GM12878 (cell line): ENCODE measurements around the gene KRTCAP3. TPM values are rescaled to one million over a fixed set of nuclear protein-coding genes. Genes with fewer than 3 reads are reported as not detected.
A peak's percentile ranks its signal among the peaks of the same experiment; 100 is the strongest.

Experiments
- ATAC-seq: fragments of 200-7000 bp; cut with Tn5 transposase; 3 replicates; pipeline ENCODE4 v1.9.1; 2020; ENCODE audit warnings: mild to moderate bottlenecking, moderate library complexity
- BruUV-seq: library from RNA; stranded (reverse); fragments of 400-500 nt; replicated peaks from 2 replicates; lab custom pipeline; 2021; lab: Mats Ljungman, UMichigan
- CTCF ChIA-PET: fragments of 300-600 bp; sonication (Branson Sonifier 250); formaldehyde crosslinking; extraction: SDS; loops from one replicate; lab custom pipeline; 2021; ENCODE audit warnings: inconsistent platforms; lab: Yijun Ruan, JAX
- POLR2A ChIA-PET: fragments of 350-600 bp; formaldehyde crosslinking; extraction: SDS; loops from one replicate; lab custom pipeline; 2021; ENCODE audit warnings: inconsistent platforms; lab: Charles Lee
- RAD21 ChIA-PET: fragments of 300-600 bp; sonication (Branson Sonifier 250); formaldehyde crosslinking; loops from one replicate; lab custom pipeline; 2023; ENCODE audit warnings: antibody characterized with exemption; ENCODE audit not compliant: unreplicated experiment; lab: Charles Lee
- SMC1A ChIA-PET: fragments of 300-600 bp; sonication (Branson Sonifier 250); formaldehyde crosslinking; loops from one replicate; lab custom pipeline; 2023; ENCODE audit not compliant: unreplicated experiment, uncharacterized antibody; lab: Charles Lee
- DNase-seq: peaks from one replicate; pipeline ENCODE4 v3.0.0-alpha.2; 2011; ENCODE audit warnings: low read depth, low spot score
- FAIRE-seq: peaks from 3 replicates; lab custom pipeline; 2011; peaks lifted over from hg19 to GRCh38; lab: Jason Lieb, UNC
- H2AFZ ChIP-seq: 2 replicates; pipeline ENCODE4 v1.6.0; 2011; ENCODE audit warnings: low read depth, low read length, control low read depth; ENCODE audit not compliant: control insufficient read depth
- H3K27ac ChIP-seq: 2 replicates; pipeline ENCODE4 v1.5.1; 2011; ENCODE audit warnings: control low read depth; ENCODE audit not compliant: control insufficient read depth, insufficient read depth
- H3K27me3 ChIP-seq, 2 experiments: replicated peaks in 1 of 2; 2 replicates each; pipeline versions ENCODE4 v1.6.0 to v1.6.1; 2011; ENCODE audit warnings: low read length in 1 of 2; ENCODE audit not compliant: control insufficient read depth in 2 of 2, insufficient read depth in 2 of 2
- H3K36me3 ChIP-seq, 2 experiments: 2 replicates each; pipeline ENCODE4 v1.5.1; 2011; ENCODE audit warnings: low read length in 1 of 2; ENCODE audit not compliant: control insufficient read depth in 2 of 2, insufficient read depth in 2 of 2
- H3K4me1 ChIP-seq: 2 replicates; pipeline ENCODE4 v1.6.1; 2011; ENCODE audit warnings: mild to moderate bottlenecking, low read length, moderate library complexity, mixed read lengths; ENCODE audit not compliant: control insufficient read depth, insufficient read depth
- H3K4me2 ChIP-seq: 2 replicates; pipeline ENCODE4 v1.6.0; 2011; ENCODE audit warnings: control low read depth; ENCODE audit not compliant: control insufficient read depth, insufficient read depth
- H3K4me3 ChIP-seq: fragments of 200-600 bp; sonication (generic); 2 replicates; pipeline ENCODE4 v1.5.1; 2016
- H3K79me2 ChIP-seq: 2 replicates; pipeline ENCODE4 v1.6.0; 2011; ENCODE audit warnings: low read length; ENCODE audit not compliant: control insufficient read depth, insufficient read depth
- H3K9ac ChIP-seq: 2 replicates; pipeline ENCODE4 v1.8.0; 2011; ENCODE audit warnings: low read length, control low read depth, mixed read lengths; ENCODE audit not compliant: control insufficient read depth, insufficient read depth
- H3K9me3 ChIP-seq: replicated peaks from 3 replicates; pipeline ENCODE4 v1.5.1; 2011; ENCODE audit warnings: mild to moderate bottlenecking, low read length; ENCODE audit not compliant: control insufficient read depth, insufficient read depth
- H4K20me1 ChIP-seq: 2 replicates; pipeline ENCODE4 v1.6.0; 2011; ENCODE audit not compliant: control insufficient read depth, insufficient read depth
- CEBPB ChIP-seq, 2 experiments: fragments of 150-350 bp in 1 of 2; IDR thresholded peaks; 2 replicates each; pipeline ENCODE4 v1.6.1; 2012 to 2014; ENCODE audit warnings: low read depth in 2 of 2, low read length in 2 of 2, borderline replicate concordance in 1 of 2, inconsistent platforms in 1 of 2
- FOXM1 ChIP-seq: IDR thresholded peaks from 2 replicates; pipeline ENCODE4 v1.6.1; 2012; ENCODE audit warnings: low read depth, mild to moderate bottlenecking, inconsistent platforms, low read length, moderate library complexity
- MTA2 ChIP-seq: fragments of 450-650 bp; IDR thresholded peaks from 2 replicates; pipeline ENCODE4 v1.6.1; 2016; ENCODE audit warnings: low read depth, mild to moderate bottlenecking, moderate library complexity
- NFYB ChIP-seq: IDR thresholded peaks from 2 replicates; pipeline ENCODE4 v1.6.1; 2011; ENCODE audit warnings: low read depth, mild to moderate bottlenecking, low read length, improper control_type of control experiment, moderate library complexity; ENCODE audit not compliant: insufficient read depth
- PRDM15 ChIP-seq: fragments of 450-650 bp; formaldehyde crosslinking; IDR thresholded peaks from 2 replicates; pipeline ENCODE4 v1.4.0; 2020; ENCODE audit warnings: mild to moderate bottlenecking, moderate library complexity
- SKIL ChIP-seq: fragments of 450-650 bp; IDR thresholded peaks from 2 replicates; pipeline ENCODE4 v1.6.1; 2017; ENCODE audit warnings: mild to moderate bottlenecking, low read depth, inconsistent platforms; ENCODE audit not compliant: poor library complexity, severe bottlenecking
- STAT1 ChIP-seq: fragments of 450-650 bp; conservative IDR thresholded peaks from 2 replicates; pipeline ENCODE4 v1.6.1; 2014; ENCODE audit warnings: antibody characterized with exemption, mild to moderate bottlenecking
- SUZ12 ChIP-seq: fragments of 200-600 bp; sonication (generic); IDR thresholded peaks from one replicate; pipeline ENCODE4 v1.6.1; 2018; ENCODE audit warnings: antibody characterized with exemption, mild to moderate bottlenecking; ENCODE audit not compliant: unreplicated experiment
- TBL1XR1 ChIP-seq: IDR thresholded peaks from 2 replicates; pipeline ENCODE4 v1.6.1; 2012; ENCODE audit warnings: low read depth, low read length, improper control_type of control experiment
- TCF3 ChIP-seq: IDR thresholded peaks from 2 replicates; pipeline ENCODE4 v1.6.1; 2012; ENCODE audit warnings: low read depth, mild to moderate bottlenecking, low read length, borderline replicate concordance; ENCODE audit not compliant: insufficient read depth
- YBX1 ChIP-seq: fragments of 450-650 bp; IDR thresholded peaks from 2 replicates; pipeline ENCODE4 v1.6.1; 2016; ENCODE audit warnings: antibody characterized with exemption
- WGBS: methylation state at CpG from one replicate; pipeline ENCODE4 v1.1.6; 2016; ENCODE audit warnings: low lambda C conversion rate; ENCODE audit not compliant: insufficient replicate concordance, insufficient coverage; ENCODE audit errors: missing lambda C conversion rate; 5-methylcytosine and 5-hydroxymethylcytosine counted together
- in situ Hi-C: fragments of 300-500 bp; cut with MboI; formaldehyde crosslinking; loops from 9 replicates; pipeline ENCODE4 v1.14.3; 2018; ENCODE audit warnings: mixed read lengths
- intact Hi-C: fragments of 100-400 bp; cut with micrococcal nuclease; formaldehyde crosslinking; loops from one replicate; pipeline ENCODE4 v1.14.2; 2022; ENCODE audit not compliant: unreplicated experiment
- polyA plus RNA-seq, 11 experiments: library from polyadenylated mRNA; depleted of rRNA in 4 of 11; unstranded in 6 of 11; stranded (reverse) in 5 of 11; fragments of >200 nt; fragmentation: Nextera tagmentation in 4 of 11; fragmentation: Illumina TruSeq in 1 of 11; extraction: Ambion mirVana in 4 of 11; extraction: Trizol in 1 of 11; gene quantifications; 1 replicate in 1 of 11; 2 replicates in 10 of 11; pipeline versions ENCODE4 v1.2.1 to v1.2.3, GENCODE V29; 2011 to 2016; ENCODE audit warnings: inconsistent platforms in 2 of 11, missing spikeins in 2 of 11, low read depth in 1 of 11
- total RNA-seq, 4 experiments: library from RNA; depleted of rRNA in 3 of 4; stranded (reverse); fragments of >200 nt in 3 of 4; fragmentation: Illumina TruSeq in 1 of 4; extraction: Trizol in 1 of 4; gene quantifications; 2 replicates each; pipeline versions ENCODE4 v1.2.1 to v1.2.3, GENCODE V29; 2013 to 2021

KRTCAP3 gene
- total and polyA plus RNA-seq, 10 of the 15 experiments (the other 5 are each of a cell fraction or from before 2014, with no cell fraction given), result 0.26 to 2.2 (median 0.82) TPM; not detected in 1

GRCh38 chr2:27409321-27410073 is 32.7 kb upstream of the KRTCAP3 start, which contains the start of gene PPM1G:
Gene PPM1G, minus strand, starts transcription at chr2:27409591. Its CDS starts 169 bp downstream, at chr2:27409422.
- H3K4me3 ChIP-seq, result peak within 1 kb of the TSS; percentile 99
- 2% methylated on average over 69 of the region's 82 CpGs for WGBS
- no peaks in the 10 kb centered on the region for H3K36me3 ChIP-seq
- DNase-seq, result peak; percentile 85
- SMC1A ChIA-PET, result interaction anchor here (0.7 to 2.4 kb wide), 10 partner anchors 11 to 273 kb away, joined by 3 to 20 read pairs (median 4); partner anchors contain the start of genes CCDC121, EIF2B4, GPN1 and NRBP1
- intact Hi-C loops, result loop anchor here (2.0 to 10.0 kb wide), 4 partner anchors 19 to 275 kb away; partner anchors contain the start of genes EIF2B4, NRBP1, SNX17 and ZNF512
- H3K79me2 ChIP-seq, result peaks cover 44% of the 10 kb centered on the region
- in situ Hi-C loops, result no loop called here
- no TSS peak for BruUV-seq
- H2AFZ ChIP-seq, result peak within 1 kb of the TSS; percentile 95
- H3K9me3 ChIP-seq, result no peaks in the 10 kb centered on the region
- H3K4me1 ChIP-seq, result peaks cover 6% of the 10 kb centered on the region; the same call in 1 of the 2 replicates
- no peaks in the 10 kb centered on the region for H4K20me1 ChIP-seq
- peak within 1 kb of the TSS; percentile 93 for H3K9ac ChIP-seq
- peak; percentile 97 for FAIRE-seq
- POLR2A ChIA-PET, result interaction anchor here (0.6 to 3.3 kb wide), 11 partner anchors 9 to 258 kb away, joined by 3 to 71 read pairs (median 6); partner anchors contain the start of genes NRBP1, SNX17, ZNF512 and ZNF513
- H3K27ac ChIP-seq, result peak within 1 kb of the TSS; percentile 76
- no peaks in the 10 kb centered on the region for H3K27me3 ChIP-seq
- peak within 1 kb of the TSS; percentile 93 for H3K4me2 ChIP-seq
- CTCF ChIA-PET, result interaction anchor here (0.8 to 4.6 kb wide), 8 partner anchors 8 to 274 kb away, joined by 3 to 52 read pairs (median 5); partner anchors contain the start of genes EIF2B4 and NRBP1
- ATAC-seq, result peak; percentile 97
- RAD21 ChIA-PET, result interaction anchor here (1.2 to 2.2 kb wide), 5 partner anchors 20 to 273 kb away, joined by 3 to 29 read pairs (median 5); partner anchors contain the start of genes CCDC121, EIF2B4, GPN1 and NRBP1
- no peak for TF ChIP-seq FOXM1
- TF ChIP-seq SUZ12, result no peak
- TF ChIP-seq STAT1, result 0 out of 2 replicates have a peak, but pooled peaks have one; percentile 35
- TF ChIP-seq NFYB, result no peak
- no peak for TF ChIP-seq YBX1
- TF ChIP-seq TCF3, result 0 out of 2 replicates have a peak, but pooled peaks have one; percentile 69
- no peak for TF ChIP-seq PRDM15 (CRISPR knock-in tag)
- TF ChIP-seq TBL1XR1, result no peak
- TF ChIP-seq SKIL, result no peak
- no peak for TF ChIP-seq CEBPB (IDR thresholded peaks at IDR 0.05; ENCODE audit: borderline replicate concordance in 1 of 2, low read depth in 2 of 2, low read length in 2 of 2)
- no peak for TF ChIP-seq MTA2
